Subcutaneous abdominal adipose tissue (tissue), 5 donors: ENCODE data around the gene THSD7A.

Experiments used
- H3K27ac ChIP-seq: one replicate; pipeline ENCODE4 v1.7.0; 2013; ENCODE audit warnings: low read depth, mild to moderate bottlenecking, inconsistent platforms, low read length, moderate library complexity
- H3K27me3 ChIP-seq, 5 donors: one replicate each; pipeline ENCODE4 v1.7.0; 2013; ENCODE audit warnings: low read length in 5 of 5, inconsistent platforms in 1 of 5; ENCODE audit not compliant: control insufficient read depth in 5 of 5, insufficient read depth in 4 of 5
- H3K36me3 ChIP-seq, 5 donors: one replicate each; pipeline ENCODE4 v1.7.0; 2013; ENCODE audit warnings: low read length in 5 of 5; ENCODE audit not compliant: control insufficient read depth in 5 of 5, insufficient read depth in 5 of 5
- H3K4me1 ChIP-seq, 5 donors: one replicate each; pipeline ENCODE4 v1.7.0; 2013; ENCODE audit warnings: low read length in 5 of 5, mild to moderate bottlenecking in 3 of 5, moderate library complexity in 1 of 5; ENCODE audit not compliant: control insufficient read depth in 5 of 5, insufficient read depth in 5 of 5
- H3K4me3 ChIP-seq, 5 donors: one replicate each; pipeline ENCODE4 v1.7.0; 2013; ENCODE audit warnings: low read length in 5 of 5, low read depth in 1 of 5
- H3K9ac ChIP-seq, 5 donors: one replicate each; pipeline ENCODE4 v1.7.0; 2013; ENCODE audit warnings: low read length in 5 of 5, mild to moderate bottlenecking in 4 of 5, moderate library complexity in 3 of 5
- H3K9me3 ChIP-seq, 5 donors: one replicate each; pipeline ENCODE4 v1.7.0; 2013; ENCODE audit warnings: low read length in 5 of 5; ENCODE audit not compliant: control insufficient read depth in 5 of 5
- donor health status: healthy.
- donor health status: healthy.
- donor health status: healthy.
- donor health status: healthy.
- donor health status: healthy.

Gene THSD7A

DNA sequence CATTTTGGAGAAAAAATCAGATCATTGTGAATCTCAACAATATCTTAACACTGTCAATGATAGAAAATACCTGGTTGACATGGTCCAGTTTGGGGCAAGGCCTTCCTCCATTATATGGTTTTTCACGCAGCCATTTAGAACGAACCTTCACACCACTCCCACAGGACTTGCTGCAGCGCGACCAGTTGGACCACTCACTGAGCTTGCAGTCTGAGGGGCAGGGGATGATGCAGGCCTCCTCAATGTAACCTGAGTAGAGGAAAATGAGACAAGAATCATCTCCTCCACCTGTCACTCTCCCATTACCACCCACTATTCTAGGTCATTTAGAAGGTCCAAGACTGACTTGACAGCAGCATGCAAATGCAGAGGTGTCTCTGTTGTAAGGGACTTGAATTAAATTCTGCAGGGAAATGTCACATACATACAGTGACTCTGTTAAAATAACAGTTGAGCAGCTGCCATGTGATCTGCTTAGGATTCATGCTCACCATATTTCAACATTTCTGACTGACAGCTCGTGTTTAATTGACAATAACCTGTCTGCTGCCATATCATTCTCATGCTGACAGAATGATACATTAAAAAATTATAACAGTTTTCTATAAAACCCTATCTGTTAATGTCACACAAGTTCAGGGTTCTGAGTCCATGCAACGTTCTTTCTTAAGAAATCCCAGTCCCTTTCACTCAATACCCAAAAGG lies 403.0 kb downstream of the THSD7A start:
- Histone ChIP-seq H3K4me3 (no peak overlapping the region), H3K36me3 (no peaks in the 10 kb centered on the region), H3K4me1 (no peaks in the 10 kb centered on the region), H3K9me3 (no peaks in the 10 kb centered on the region), H3K9ac (no peak overlapping the region), H3K27me3 (no peaks in the 10 kb centered on the region), H3K27ac (no peak overlapping the region)

- no peaks in the 10 kb centered on the region for H3K4me1 ChIP-seq
- H3K27ac ChIP-seq, result no peak overlapping the region
- H3K4me3 ChIP-seq, result no peak overlapping the region
- H3K9ac ChIP-seq, result no peak overlapping the region
- no peaks in the 10 kb centered on the region for H3K36me3 ChIP-seq
- no peaks in the 10 kb centered on the region for H3K27me3 ChIP-seq
- no peaks in the 10 kb centered on the region for H3K9me3 ChIP-seq
Observed at GRCh38 chr7:11427686-11428273, 404.2 kb downstream of the THSD7A start.

DNA sequence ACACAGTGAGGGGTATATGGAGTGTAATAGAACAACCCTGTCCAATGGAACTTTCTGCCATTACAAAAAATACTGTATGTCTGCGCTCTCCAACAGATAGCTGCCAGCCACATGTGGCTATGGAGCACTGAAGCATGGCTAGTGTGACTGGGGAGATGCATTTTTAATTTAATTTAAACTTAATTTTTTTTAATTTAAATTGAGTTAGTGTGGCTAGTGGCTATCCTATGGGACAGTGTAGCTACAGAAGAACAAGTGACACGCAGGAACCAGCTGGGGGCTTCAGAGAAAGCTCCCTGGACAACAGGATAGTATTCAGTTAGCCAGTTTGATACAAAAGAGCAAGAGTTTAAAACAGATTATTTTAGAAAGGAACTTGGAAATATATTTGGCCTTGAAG lies 408.0 kb downstream of the THSD7A start:
- Histone ChIP-seq H3K36me3 (no peaks in the 10 kb centered on the region), H3K9me3 (peaks cover 0 to 5% (median 0%) of the 10 kb centered on the region in 5 donors), H3K27me3 (no peaks in the 10 kb centered on the region), H3K27ac (no peak overlapping the region), H3K9ac (no peak overlapping the region), H3K4me1 (no peaks in the 10 kb centered on the region), H3K4me3 (no peak overlapping the region)

DNA sequence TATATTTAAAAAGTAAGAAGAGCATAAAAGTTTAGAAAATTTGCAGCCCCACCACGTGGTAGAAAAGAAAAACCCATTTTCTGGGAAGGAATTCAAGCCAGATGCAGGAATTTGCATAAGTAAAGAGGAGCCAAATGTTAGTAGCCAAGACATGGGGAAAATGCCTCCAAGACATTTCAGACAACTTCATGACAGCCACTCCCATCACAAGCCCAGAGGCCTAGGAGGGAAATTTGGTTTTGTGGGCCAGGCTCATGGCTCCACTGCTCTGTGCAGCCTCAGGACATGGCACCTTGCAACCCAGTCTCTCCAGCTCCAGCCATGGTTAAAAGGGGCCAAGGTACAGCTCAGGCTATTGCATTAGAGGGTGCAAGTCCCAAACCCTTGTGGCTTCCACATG lies 411.9 kb downstream of the THSD7A start:
- H3K27me3 ChIP-seq, result no peaks in the 10 kb centered on the region
- no peak overlapping the region for H3K9ac ChIP-seq
- no peak overlapping the region for H3K27ac ChIP-seq
- H3K9me3 ChIP-seq, result peaks cover 0 to 5% (median 0%) of the 10 kb centered on the region in 5 donors
- peaks cover 0 to 7% (median 0%) of the 10 kb centered on the region in 5 donors for H3K4me1 ChIP-seq
- H3K4me3 ChIP-seq, result no peak overlapping the region
- H3K36me3 ChIP-seq, result no peaks in the 10 kb centered on the region

DNA sequence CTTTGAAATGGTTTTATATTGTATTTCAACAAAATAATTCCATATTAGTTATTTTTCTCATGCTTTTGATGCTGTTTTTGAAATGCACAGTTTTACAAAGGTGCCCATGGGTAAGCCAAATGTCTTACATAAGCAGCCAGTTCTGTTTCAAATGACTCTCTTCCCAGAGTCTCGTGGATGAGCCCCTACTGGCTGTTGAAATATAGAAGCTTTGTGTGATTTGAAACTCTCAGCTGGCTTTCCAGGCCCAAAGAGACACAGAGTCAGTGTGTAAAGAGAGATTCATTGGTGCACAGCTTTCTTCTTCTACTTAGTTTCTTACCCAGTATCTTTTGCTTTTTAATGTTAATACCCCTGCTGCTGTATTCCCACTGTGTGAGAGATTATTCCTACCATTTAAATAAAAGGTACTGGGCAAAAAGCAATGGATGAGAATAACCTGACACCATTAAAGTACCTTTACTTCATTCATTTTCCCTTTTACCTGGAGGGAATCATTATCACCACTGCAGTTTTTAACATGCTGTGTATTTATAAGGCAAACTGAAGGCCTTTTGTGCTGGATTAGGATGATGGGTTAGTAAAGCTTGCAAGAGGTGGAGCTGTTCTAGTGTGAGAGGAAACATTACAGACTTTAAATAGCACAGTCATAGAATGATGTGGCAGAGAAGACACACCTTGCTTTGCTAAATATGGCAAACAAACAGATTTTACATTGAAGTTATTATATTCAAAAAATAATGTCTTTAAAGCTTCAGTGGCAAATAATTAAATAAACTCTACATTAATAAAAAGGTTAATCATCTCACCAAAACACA lies 415.1 kb downstream of the THSD7A start:
- no peak overlapping the region for H3K9ac ChIP-seq
- H3K4me1 ChIP-seq, result peaks cover 0 to 13% (median 0%) of the 10 kb centered on the region in 5 donors
- H3K9me3 ChIP-seq, result peaks cover 0 to 11% (median 11%) of the 10 kb centered on the region in 5 donors
- no peak overlapping the region for H3K4me3 ChIP-seq
- no peak overlapping the region for H3K27ac ChIP-seq
- peaks cover 0 to 2% (median 0%) of the 10 kb centered on the region in 5 donors for H3K36me3 ChIP-seq
- no peaks in the 10 kb centered on the region for H3K27me3 ChIP-seq

- H3K27ac ChIP-seq, result no peak overlapping the region
- H3K36me3 ChIP-seq, result peaks cover 0 to 3% (median 2%) of the 10 kb centered on the region in 5 donors
- peaks cover 0 to 11% (median 7%) of the 10 kb centered on the region in 5 donors for H3K9me3 ChIP-seq
- no peak overlapping the region for H3K9ac ChIP-seq
- H3K27me3 ChIP-seq, result no peaks in the 10 kb centered on the region
- H3K4me3 ChIP-seq, result no peak overlapping the region
- H3K4me1 ChIP-seq, result peaks cover 0 to 13% (median 0%) of the 10 kb centered on the region in 5 donors
Observed at GRCh38 chr7:11415101-11415500, 416.9 kb downstream of the THSD7A start.

DNA sequence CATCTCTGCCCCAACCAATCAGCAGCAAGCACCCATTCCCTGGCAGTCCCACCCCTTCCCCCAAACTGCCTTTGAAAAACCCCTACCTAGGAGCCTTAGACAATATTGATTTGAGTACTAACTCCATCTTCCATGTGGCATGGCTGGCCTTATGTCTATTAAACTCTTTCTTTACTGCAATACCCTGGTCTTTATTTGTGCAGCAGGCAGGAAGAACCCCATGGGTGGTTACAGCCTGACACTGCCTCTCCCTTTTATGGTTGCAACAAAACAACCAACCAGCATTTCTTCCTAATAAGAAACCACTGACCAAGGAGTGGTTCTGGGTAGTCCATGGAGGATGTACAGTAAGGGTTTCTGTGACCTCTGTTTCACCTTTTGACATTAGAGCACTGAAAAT lies 418.1 kb downstream of the THSD7A start:
- peaks cover 0 to 11% (median 7%) of the 10 kb centered on the region in 5 donors for H3K9me3 ChIP-seq
- no peak overlapping the region for H3K4me3 ChIP-seq
- no peak overlapping the region for H3K9ac ChIP-seq
- no peak overlapping the region for H3K27ac ChIP-seq
- peaks cover 0 to 3% (median 2%) of the 10 kb centered on the region in 5 donors for H3K36me3 ChIP-seq
- H3K27me3 ChIP-seq, result no peaks in the 10 kb centered on the region
- peaks cover 0 to 13% (median 0%) of the 10 kb centered on the region in 5 donors for H3K4me1 ChIP-seq

- no peak overlapping the region for H3K9ac ChIP-seq
Observed at GRCh38 chr7:11412036-11412435, 420.0 kb downstream of the THSD7A start.

GRCh38 chr7:11410656-11411644 lies 421.0 kb downstream of the THSD7A start:
- H3K4me3 ChIP-seq, result no peak overlapping the region
- no peaks in the 10 kb centered on the region for H3K27me3 ChIP-seq
- peaks cover 5 to 12% (median 10%) of the 10 kb centered on the region in 5 donors for H3K36me3 ChIP-seq
- peaks cover 0 to 11% (median 7%) of the 10 kb centered on the region in 5 donors for H3K9me3 ChIP-seq
- no peak overlapping the region for H3K27ac ChIP-seq
- no peak overlapping the region for H3K9ac ChIP-seq
- peaks cover 0 to 11% (median 0%) of the 10 kb centered on the region in 5 donors for H3K4me1 ChIP-seq

More at GRCh38 chr7:11412036-11412435, 420.0 kb downstream of the THSD7A start:
- Histone ChIP-seq H3K4me3 (no peak overlapping the region), H3K36me3 (peaks cover under 1 to 10% (median 6%) of the 10 kb centered on the region in 5 donors), H3K27me3 (no peaks in the 10 kb centered on the region), H3K9me3 (peaks cover 0 to 11% (median 7%) of the 10 kb centered on the region in 5 donors), H3K4me1 (peaks cover 0 to 13% (median 0%) of the 10 kb centered on the region in 5 donors), H3K27ac (no peak overlapping the region)
